OCI-LY7 (cell line): ENCODE measurements around the gene RNF128.

Experiments used
- CTCF ChIP-seq: fragments of 200-600 bp; sonication (generic); conservative IDR thresholded peaks from 2 replicates; pipeline ENCODE4 v1.5.1; 2014; ENCODE audit warnings: mild to moderate bottlenecking, antibody characterized with exemption, low read length, moderate library complexity, mixed read lengths
- EZH2phosphoT487 ChIP-seq: fragments of 200-600 bp; sonication (generic); IDR thresholded peaks from 2 replicates; pipeline ENCODE4 v1.6.1; 2018; ENCODE audit warnings: low read depth, borderline replicate concordance, mild to moderate bottlenecking, mixed run types, antibody characterized with exemption, low read length, moderate library complexity, mixed read lengths

GRCh38 chrX:106728337-106728736, 1.8 kb downstream of the RNF128 start:
- TF ChIP-seq CTCF (no peak), EZH2phosphoT487 (no peak)
